Measurements from ENCODE around the gene PARP15.
"Not testable (repeated sequence)": the region's sequence is repeated elsewhere in the genome, so short reads cannot be mapped to it uniquely, and the experiment has no call there.

PARP15 gene

DNA sequence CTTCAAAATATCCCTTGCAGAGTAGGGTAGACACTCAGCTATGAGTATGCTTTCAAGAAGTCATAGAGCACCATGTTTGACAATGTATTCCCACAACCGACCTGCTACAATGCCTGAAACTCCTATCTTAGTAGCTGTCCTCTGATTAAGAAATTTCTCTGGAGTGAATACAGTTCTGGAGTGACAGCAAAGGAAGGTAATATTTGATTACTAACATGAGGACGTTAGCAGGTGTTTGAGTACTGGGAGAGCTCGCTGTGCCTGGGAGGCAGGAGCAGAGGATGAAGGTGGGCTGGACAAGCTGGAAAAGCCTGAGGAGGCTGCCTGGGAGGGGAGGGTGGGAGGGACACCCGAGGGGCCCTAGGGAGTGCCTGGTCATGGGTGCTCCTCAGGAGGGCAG is 42.9 kb downstream of the PARP15 start:
- no peak for DNase-seq

DNA sequence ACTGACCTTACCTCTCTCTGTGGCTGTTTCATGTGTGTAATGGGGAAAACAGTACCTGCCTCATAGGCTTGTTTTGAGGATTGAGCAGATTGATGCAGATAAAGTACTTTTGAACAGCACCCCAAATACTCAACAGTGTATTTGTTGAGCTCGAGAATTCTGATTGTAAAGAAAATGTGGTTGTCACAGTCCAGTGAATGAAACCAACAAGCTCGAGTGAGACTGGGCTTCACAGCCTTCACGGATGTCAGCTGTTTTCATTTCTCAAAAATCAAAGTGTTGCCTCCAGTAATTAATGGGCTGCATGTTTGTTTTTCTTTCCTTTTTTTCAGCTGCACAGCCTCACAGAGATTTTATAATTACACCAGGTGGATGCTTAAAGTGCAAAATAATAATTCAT is 43.7 kb downstream of the PARP15 start:
- no peak for DNase-seq

DNA sequence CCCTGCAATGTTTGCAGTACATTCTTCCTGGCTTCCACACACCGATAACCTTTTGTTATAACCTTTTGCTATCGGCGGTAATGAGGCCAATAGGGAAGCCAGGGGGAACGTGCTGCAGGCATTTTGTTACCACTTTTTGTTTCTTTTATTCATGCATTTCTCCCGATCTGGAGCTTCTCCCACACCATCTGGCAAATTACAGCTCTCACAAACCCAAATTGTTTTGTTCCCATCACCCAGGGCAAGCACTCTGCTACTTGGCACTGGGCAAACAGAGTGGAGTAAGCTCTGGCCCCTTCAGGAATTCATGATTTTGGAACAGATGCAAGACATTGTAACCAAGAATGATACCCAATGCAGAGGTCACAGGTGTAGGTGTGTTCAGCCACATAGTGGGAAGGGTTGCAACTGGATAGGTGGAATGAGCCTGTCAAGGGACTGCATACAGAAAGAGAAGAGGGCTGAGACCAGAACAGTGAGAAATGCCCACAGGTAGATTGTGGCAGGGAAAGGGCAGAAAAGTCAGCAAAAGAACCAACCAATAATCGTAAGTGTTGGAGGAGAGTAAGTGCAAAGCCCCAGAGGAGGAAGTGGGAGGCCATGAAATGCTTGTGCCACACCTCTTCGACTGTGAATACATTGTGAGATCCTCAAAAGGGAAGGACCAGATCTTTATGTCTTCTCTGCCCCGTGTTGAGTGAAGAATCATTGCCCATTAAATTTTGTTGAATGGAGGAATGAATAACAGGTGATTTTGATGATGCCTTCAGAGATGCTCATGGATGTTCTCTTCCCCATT is 45.8 kb downstream of the PARP15 start:
- DNase-seq: no peak

DNA sequence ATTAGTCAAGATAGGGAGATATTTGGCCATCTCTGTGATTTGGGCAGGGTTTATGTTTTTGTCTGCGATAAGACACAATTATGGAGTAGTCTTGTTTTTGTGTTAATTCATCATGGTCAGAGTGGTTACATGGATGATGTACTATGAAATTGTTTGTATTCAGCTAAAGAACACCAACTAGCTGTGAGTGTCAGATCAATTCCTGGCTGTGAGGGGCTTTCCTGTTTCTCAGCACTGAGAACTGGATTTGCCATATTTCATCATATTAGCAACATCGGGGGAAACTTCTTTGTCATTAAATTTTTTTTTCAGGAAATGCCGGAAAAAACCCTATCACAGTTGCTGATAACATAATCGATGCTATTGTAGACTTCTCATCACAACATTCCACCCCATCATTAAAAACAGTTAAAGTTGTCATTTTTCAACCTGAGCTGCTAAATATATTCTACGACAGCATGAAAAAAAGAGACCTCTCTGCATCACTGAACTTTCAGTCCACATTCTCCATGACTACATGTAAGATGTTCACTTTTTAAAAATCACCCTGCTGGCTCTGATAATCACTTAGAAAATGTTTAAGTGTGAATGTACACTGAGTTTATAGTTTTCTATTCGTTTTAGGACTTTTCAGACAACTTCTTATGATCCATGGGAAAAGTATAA is 49.2 kb downstream of the PARP15 start:
- peak; percentile 21 to 63 (median 43) for DNase-seq

DNA sequence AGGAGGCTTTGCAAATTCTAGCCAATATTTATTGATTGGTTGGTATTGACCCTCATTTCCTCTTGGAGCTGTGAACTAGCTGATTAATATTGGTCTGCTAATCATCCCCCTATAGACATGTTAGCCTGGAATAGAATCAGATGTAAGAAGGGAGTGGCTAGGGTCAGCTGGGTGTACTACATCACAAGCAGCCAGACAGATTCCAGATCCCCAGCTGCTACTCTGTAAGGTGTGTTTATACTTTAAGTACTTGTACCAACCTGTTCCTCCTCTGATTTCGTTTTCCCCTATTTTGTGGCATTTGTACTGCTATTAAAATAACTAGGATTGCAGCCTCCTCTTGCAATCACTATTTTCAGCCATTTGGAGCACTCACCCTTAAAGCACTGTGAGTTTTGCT is 49.9 kb downstream of the PARP15 start:
- DNase-seq: no peak

DNA sequence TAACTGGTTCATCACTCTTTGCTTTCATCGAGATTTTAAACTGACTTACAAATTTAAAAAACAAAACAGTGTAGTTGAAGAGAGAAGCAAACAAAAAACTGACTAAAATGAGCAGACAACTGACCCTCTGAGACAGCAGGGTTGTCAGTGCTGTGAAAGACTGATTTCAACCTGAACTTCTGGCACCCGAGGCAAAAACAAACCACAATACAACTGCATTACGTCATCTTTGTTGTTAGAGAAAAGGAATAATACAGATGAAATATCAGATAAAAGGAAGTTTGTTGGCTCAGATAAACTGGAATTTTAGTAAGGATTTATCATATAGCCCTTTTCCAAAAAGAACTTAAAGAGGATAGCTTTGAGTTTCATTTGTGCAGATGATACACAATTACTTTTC is 51.1 kb downstream of the PARP15 start:
- DNase-seq: peak in 1 of 3 donors; percentile 35

DNA sequence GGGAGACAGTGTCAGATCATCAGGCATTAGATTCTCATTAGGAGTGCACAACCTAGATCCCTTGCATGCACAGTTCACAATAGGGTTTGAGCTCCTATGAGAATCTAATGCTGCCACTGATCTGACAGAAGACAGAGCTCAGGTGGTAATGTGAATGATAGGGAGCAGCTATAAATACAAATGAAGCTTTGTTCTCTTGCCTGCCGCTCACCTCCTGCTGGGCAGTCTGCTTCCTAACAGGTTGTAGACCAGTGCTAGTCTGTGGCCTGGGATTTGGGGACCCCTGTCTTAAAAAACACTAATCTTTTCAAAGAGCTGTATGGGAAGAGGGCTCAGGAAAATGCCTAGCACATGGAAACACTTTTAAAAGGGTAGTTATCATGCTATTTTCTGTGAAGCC is 52.3 kb downstream of the PARP15 start:
- DNase-seq: no peak

DNA sequence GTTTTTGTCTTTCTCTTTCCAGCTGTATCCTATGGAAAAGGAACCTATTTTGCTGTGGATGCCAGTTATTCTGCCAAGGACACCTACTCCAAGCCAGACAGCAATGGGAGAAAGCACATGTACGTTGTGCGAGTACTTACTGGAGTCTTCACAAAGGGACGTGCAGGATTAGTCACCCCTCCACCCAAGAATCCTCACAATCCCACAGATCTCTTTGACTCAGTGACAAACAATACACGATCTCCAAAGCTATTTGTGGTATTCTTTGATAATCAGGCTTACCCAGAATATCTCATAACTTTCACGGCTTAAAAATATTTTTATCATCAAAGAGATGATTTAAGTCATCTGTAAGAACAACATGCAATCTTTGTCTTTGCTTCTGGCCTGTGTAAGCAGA is 58.3 kb downstream of the PARP15 start:
- DNase-seq: no peak

DNA sequence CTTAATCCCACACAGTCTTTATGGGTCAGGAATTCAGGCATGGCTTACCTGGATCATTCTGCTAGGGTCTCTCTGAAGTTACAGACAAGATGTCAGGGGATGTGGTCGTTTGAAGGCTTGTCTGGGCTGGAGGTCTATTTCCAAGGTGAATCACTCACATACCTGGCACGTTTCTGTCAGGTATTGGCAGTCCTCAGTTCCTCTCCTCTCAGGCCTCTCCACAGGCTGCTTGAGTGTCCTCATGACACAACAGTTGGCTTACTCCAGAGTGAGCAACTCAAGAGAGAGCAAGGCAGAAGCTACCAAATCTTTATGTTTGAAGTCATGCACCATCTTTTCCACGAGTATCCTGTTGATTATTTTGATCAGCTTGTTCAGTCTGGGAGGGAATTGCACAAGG is 59.2 kb downstream of the PARP15 start:
- no peak for DNase-seq

DNA sequence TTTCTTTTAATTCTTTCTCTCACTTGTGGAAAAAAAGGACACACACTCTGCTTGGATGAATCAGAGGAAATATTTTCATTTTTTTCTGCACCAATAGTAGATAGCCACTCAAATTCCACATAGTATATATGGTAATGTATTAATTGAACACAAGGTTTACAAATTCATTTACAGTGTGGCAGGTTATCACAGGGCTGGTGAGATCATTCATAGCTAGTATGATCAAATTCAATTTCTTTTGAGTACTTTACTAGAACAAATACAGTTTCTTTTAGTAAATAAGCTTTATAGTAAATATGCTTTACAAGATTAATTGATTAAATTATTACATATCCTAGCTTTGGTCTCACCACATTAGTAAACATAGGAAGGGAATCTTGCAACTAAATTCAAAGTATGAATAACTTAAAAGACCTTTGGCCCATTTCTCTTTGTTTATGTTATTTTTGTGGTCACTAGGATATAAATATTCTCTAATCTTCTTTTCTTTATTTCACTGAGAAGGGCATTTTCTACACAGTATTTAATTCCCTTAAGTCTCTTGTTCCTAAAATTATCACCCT is 63.1 kb downstream of the PARP15 start:
- no peak for DNase-seq

DNA sequence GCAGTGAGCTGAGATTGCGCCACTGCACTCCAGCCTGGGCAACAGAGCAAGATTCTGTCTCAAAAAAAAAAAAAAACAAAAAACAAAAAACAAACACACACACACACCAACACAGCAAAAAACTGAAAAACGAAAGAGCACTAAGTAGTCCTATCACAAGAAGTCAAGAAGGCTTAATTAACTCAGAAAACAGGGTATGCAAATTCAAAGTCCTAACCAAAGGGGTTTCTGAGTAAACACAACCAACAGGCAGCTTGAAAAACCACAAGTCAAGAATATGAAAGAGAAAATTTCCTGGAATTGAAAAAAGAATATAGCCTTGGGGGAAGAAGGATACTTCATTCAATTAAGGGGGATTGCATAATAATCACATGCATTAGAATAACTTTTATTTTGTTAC is 65.5 kb downstream of the PARP15 start:
- DNase-seq: no peak

DNA sequence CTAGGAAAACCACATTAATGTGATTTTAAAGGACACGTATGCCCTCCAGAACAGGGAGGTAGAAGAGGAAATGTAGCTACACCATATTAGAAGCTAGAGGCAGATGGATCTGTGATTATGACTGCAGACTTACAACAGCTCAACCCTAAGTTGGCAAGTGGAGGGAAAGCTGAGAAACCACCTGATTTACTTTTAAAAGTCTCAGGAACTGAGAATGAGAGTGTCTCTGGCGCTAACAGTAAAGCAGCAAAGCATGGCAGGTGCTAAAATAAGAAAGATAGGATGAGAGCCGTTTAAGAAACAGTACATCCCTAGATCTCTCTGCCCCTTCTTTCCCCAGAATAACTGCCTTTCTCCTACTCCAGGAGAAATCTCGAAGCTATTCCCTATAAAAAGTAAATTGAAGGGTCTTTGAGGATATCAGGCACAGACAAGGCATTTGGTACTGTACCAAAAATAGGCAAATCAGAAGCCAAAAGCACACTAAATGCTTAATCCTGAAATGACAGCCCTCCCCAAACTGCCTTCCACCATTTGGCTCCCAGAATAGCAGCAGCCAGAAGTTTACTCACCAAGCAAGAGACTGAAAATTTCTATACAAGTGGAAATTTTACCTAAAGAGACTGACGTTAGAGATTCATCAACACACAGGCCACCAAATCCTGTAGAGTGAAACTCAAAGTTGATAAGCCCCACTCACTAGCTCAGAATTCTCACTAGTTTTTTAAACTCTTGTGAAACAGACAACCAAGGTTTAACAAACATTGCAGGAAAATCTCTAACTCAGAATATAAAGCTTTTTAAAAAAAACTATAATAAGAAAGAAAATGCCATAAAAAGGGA is 68.9 kb downstream of the PARP15 start:
- no peak for DNase-seq

DNA sequence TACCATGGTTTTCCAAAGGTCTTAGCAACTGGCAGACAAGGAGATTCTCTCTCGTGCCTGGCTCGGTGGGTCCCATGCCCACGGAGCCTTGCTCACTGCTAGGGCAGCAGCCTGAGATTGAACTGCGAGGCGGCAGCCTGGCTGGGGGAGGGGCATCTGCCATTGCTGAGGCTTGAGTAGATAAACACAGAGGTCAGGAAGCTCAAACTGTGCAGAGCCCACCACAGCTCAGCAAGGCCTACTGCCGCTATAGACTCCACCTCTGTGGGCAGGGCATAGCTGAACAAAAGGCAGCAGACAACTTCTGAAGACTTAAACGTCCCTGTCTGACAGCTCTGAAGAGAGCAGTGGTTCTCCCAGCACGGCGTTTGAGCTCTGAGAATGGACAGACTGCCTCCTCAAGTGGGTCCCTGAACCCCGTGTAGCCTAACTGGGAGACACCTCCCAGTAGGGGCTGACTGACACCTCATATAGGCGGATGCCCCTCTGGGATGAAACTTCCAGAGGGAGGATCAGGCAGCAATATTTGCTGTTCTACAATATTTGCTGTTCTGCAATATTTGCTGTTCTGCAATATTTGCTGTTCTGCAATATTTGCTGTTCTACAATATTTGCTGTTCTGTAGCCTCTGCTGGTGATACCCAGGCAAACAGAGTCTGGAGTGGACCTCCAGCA is 73.9 kb downstream of the PARP15 start:
- DNase-seq: not testable (repeated sequence)

DNA sequence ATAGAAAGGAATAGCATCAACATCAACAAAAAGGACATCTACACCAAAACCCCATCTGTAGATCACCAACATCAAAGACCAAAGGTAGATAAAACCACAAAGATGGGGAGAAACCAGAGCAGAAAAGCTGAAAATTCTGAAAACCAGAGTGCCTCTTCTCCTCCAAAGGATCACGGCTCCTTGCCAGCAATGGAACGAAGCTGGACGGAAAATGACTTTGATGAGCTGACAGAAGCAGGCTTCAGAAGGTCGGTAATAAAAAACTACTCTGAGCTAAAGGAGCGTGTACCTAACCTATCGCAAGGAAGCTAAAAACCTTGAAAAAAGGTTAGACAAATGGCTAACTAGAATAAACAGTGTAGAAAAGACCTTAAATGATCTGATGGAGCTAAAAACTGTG is 74.5 kb downstream of the PARP15 start:
- DNase-seq: not testable (repeated sequence)

DNA sequence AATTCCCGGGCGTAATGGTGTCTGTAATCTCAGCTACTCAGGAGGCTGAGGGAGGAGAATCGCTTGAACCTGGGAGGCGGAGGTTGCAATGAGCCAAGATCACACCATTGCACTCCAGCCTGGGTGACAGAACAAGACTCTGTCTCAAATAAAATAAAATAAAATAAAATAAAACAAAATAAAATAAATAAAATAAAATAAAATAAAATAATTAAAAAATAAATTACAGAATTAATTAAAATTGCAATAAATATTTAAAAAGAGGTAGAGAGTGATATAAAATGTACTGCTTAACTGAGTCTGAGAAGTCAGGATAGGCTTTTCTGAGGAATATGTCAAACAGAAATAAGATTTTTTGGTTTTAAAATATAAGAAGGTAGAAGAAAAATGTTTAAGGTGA is 80.9 kb downstream of the PARP15 start:
- DNase-seq: not testable (repeated sequence)

DNA sequence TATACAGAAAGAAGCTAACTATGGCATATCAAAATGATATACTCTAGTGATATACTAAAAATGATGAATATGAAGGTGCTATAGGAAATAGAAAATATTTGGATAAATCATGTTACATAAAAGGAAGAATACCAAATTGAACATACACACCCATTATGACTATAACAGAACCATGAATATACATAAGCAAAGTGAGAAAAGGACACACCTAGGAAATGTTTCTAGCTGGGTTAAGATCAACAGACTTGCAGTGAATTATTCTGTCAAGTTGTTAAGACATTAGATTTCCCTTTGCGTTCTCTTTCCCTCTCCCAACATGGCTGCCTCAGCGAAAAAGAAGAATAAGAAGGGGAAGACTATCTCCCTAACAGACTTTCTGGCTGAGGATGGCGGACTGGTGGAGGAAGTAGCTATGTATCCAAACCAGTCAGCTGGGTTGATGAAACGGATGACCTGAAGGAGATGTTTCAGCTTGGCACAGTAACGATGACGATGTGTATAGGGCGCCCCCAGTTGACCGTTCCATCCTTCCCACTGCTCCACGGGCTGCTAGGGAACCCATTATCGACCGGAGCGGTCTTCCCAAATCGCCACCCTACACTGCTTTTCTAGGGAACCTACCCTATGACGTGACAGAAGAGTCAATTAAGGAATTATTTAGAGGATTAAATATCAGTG is 83.0 kb downstream of the PARP15 start:
- DNase-seq: no peak

DNA sequence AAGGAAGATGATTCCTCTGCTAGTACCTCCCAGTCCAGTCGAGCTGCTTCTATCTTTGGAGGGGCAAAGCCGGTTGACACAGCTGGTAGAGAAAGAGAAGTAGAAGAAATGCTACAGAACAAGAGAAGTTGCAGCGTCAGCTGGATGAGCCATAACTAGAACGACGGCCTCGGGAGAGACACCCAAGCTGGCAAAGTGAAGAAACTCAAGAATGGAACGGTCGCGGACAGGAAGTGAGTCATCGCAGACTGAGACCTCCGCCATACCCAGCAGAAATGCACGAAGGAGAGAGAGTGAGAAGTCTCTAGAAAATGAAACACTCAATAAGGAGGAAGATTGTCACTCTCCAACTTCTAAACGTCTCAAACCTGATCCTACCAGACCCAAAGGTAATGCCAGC is 84.2 kb downstream of the PARP15 start:
- DNase-seq: peak; percentile 55 to 63 (median 61)

DNA sequence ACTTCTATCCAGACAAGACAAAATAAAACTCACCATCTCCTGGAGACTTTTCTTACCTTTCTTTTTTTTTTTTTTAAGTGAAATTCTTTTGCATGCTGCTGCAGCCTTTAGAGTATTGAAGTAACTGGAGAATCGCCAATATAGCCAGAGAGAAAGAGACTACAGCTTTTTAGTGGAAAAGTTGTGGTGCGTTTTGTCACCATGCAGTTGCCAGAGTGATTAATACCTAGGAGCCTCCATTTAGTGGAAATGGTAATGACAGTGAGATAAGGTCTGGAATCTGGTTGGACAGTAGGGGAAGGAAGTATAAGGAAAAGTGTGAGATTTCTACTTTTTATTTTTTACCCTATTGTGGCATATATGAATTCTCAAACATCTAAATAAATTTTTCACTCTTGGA is 85.1 kb downstream of the PARP15 start:
- DNase-seq: no peak

DNA sequence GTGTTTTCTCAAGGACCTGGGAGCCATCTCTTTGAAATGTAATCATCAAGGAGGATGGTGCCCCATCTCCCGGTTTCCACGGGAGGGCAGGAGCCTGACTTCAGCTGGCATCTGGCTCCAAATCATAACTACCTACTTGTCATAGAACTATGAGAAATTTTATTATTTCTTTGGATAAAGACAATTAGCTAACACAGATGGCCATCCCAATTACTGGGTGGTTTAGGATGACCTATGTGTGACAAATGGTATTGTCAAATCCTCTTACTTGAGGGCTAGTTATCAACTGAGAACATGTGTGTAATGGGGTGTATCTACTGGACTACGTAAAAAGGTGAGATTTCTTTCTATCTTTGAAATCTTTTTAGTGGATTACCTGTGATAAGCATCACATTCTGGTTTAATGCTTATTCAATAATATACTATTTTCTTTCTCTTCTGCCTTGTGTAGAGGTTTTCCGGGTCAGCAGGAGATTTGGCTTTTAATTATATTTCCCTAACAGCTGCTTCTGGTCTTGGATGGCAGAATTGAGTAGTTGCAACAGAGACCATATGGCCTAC is 87.9 kb downstream of the PARP15 start:
- no peak for DNase-seq

DNA sequence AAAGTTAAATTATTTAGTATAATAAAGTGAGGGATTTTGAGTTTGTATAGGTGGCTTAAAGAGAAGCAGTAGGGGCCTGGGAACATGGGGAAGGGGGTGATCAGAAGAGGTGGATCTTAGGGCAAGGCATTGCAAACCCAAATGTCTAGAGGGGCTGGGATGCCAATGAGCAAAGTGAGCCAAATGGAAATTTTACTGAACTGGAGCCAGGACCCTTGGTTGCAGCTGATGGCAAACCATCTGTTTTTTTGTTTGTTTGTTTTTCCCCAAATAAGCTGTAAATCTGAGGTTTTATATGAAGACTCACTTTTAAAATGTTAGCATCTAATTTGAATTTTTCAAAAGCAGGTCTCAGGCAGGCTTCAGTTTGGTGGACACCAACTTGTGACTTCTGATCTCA is 88.4 kb downstream of the PARP15 start:
- no peak for DNase-seq

DNA sequence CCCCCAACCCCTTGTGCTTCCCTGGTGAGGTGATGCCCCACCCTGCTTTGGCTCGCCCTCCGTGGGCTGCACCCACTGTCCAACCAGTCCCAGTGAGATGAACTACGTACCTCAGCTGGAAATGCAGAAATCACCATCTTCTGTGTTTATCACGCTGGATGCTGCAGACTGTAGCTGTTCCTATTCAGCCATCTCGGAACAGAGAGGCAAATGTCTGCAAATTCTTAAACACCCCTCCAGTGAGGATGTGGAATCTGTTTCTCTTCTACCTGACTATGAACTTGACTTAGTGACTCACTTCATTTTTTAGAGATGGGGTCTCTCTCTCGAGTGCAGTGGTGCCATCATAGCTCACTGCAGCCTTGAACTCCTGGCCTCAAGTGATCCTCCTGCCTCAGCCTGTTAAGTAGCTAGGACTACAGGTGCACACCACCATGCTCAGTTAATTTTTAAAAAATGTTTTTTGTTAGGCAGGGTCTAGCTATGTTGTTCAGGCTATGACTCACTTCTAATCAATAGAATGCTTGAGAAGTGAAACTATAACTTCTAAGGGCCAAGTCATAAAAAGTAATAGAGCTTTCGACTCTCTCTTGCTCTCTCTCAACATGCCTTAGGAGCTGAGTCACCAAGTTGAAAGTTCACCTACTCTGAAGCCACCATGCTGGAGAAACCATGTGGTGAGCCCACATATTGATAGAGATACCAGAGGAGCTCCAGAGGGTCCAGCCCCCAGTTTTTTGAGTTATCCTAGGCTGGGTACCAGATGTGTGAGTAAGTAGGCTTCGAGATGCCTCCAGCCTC is 91.7 kb downstream of the PARP15 start:
- DNase-seq: no peak

Data from suppressor macrophage treated with lipopolysaccharide for 1 hour (primary cell).